ENCODE results near the gene TMEM150B.

DNA sequence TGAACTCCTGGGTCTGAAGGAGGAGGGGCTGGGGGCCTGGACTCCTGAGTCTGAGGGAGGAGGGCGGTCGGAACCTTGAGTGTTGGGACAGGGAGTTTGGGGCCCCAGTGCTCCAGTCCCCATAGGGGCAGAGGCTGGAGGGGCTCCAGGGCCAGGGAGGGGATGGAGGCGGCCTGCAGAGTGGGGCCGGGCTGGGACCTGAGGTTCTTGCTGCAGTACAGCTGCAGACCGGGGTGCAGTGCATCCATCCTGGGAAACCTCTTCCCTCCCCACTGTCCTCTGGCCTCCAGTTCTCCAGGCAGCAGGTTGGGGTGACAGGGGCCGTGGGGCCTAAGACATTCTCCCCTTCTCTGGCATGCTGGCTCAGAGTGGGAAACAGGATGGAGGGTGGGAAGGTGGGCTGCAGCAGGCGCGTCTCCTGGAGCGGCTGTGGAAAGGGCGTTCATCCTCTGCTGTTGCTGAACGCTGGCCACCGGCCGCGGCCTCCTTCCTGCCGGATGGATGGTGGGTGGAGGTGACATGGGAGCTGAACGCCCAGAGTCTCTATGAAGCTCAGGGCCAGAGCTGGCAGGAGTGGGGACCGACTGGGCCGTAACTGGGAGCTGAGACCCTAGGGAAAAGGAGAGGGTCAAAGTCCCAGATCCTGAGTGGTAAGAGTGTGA, 39.8 kb downstream of the TMEM150B start:
- TF ChIP-seq CTCF (IDR thresholded peaks at IDR 0.05; ENCODE audit: low read length) = no peak
- no peak for TF ChIP-seq EZH2 (IDR thresholded peaks at IDR 0.05; ENCODE audit: borderline replicate concordance, low read length)

All from OCI-LY1 (cell line).